GM23338 (cell line): ENCODE data around the gene ESPL1.

Experiments used
- CREB1 ChIP-seq: fragments of 250-450 bp; sonication (Bioruptor Pico); IDR thresholded peaks from 2 replicates; pipeline ENCODE4 v1.5.0; 2020; ENCODE audit warnings: low read depth, mild to moderate bottlenecking, moderate library complexity
- POLR2AphosphoS5 ChIP-seq: IDR thresholded peaks from 2 replicates; pipeline ENCODE4 v1.6.1; 2016; ENCODE audit warnings: antibody characterized with exemption, low read depth
- TF ChIP-seq, protein P1 (sequence below), 2 experiments: fragments of 200-600 bp in 1 of 2; sonication (generic) in 1 of 2; conservative IDR thresholded peaks; 2 replicates each; pipeline versions ENCODE4 v1.5.1 to v1.6.1; 2016 to 2017; ENCODE audit warnings: antibody characterized with exemption in 2 of 2, low read depth in 2 of 2, mild to moderate bottlenecking in 2 of 2, moderate library complexity in 1 of 2

DNA sequence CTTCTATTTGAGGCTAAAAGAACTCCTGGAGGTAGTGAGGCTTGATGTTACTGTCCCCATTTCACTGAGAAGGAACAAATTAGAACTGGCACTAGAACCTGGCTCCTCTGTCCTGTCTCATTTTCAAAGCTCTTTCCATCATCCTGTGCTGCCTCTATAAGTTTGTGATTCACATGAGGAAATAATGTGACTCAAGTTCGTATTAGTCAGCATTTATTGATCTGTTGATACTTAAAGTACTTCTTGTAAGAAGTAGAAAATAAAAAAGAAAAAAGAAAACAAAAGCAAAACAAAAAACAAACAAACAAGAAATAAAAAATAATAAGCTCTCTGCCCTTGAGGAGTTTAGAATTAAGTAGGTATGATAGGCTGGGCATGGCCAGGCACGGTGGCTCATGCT lies 2.3 kb upstream of the ESPL1 start:
- TF ChIP-seq, protein P1, sequence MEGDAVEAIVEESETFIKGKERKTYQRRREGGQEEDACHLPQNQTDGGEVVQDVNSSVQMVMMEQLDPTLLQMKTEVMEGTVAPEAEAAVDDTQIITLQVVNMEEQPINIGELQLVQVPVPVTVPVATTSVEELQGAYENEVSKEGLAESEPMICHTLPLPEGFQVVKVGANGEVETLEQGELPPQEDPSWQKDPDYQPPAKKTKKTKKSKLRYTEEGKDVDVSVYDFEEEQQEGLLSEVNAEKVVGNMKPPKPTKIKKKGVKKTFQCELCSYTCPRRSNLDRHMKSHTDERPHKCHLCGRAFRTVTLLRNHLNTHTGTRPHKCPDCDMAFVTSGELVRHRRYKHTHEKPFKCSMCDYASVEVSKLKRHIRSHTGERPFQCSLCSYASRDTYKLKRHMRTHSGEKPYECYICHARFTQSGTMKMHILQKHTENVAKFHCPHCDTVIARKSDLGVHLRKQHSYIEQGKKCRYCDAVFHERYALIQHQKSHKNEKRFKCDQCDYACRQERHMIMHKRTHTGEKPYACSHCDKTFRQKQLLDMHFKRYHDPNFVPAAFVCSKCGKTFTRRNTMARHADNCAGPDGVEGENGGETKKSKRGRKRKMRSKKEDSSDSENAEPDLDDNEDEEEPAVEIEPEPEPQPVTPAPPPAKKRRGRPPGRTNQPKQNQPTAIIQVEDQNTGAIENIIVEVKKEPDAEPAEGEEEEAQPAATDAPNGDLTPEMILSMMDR (conservative IDR thresholded peaks at IDR 0.05; ENCODE audit: low read depth in 2 of 2), result no peak
- TF ChIP-seq POLR2AphosphoS5 (no peak), CREB1 (CRISPR knock-in tag) (no peak)
